DOHH2 (cell line): Measurements from ENCODE around the gene TEX2.

Experiments used
- H3F3A ChIP-seq: fragments of 200-600 bp; sonication (generic), shearing (Covaris generic); 2 replicates; pipeline ENCODE4 v1.6.0; 2016; ENCODE audit warnings: antibody characterized with exemption, mild to moderate bottlenecking; ENCODE audit not compliant: control insufficient read depth, insufficient read depth
- H3K27ac ChIP-seq: fragments of 200-600 bp; sonication (generic); 2 replicates; pipeline ENCODE4 v1.5.1; 2014; ENCODE audit warnings: low read depth, mild to moderate bottlenecking, low read length, moderate library complexity
- H3K27me3 ChIP-seq: fragments of 200-600 bp; sonication (generic); 2 replicates; pipeline ENCODE4 v1.6.1; 2014; ENCODE audit warnings: mild to moderate bottlenecking, low read length, mixed read lengths; ENCODE audit not compliant: control insufficient read depth
- H3K36me3 ChIP-seq: fragments of 200-600 bp; sonication (generic); 2 replicates; pipeline ENCODE4 v1.6.1; 2014; ENCODE audit warnings: mild to moderate bottlenecking, low read length, moderate library complexity, mixed read lengths; ENCODE audit not compliant: control insufficient read depth
- H3K4me1 ChIP-seq: fragments of 200-600 bp; sonication (generic); 2 replicates; pipeline ENCODE4 v1.6.1; 2014; ENCODE audit warnings: mild to moderate bottlenecking, low read length, mixed read lengths; ENCODE audit not compliant: control insufficient read depth
- H3K4me2 ChIP-seq: fragments of 200-600 bp; sonication (generic); 2 replicates; pipeline ENCODE4 v1.6.0; 2014; ENCODE audit warnings: mild to moderate bottlenecking, low read length, moderate library complexity
- H3K4me3 ChIP-seq: fragments of 200-600 bp; sonication (generic); 2 replicates; pipeline ENCODE4 v1.5.1; 2014; ENCODE audit warnings: mild to moderate bottlenecking, low read length, mixed read lengths
- H3K79me2 ChIP-seq: fragments of 200-600 bp; sonication (generic); 2 replicates; pipeline ENCODE4 v1.6.1; 2014; ENCODE audit warnings: mild to moderate bottlenecking, low read length, mixed read lengths; ENCODE audit not compliant: control insufficient read depth
- H3K9me2 ChIP-seq: fragments of 200-600 bp; sonication (generic); replicated peaks from 2 replicates; pipeline ENCODE4 v1.6.1; 2014; ENCODE audit warnings: mild to moderate bottlenecking, low read length, mixed read lengths; ENCODE audit not compliant: control insufficient read depth
- H3K9me3 ChIP-seq: fragments of 200-600 bp; sonication (generic); 2 replicates; pipeline ENCODE4 v1.6.1; 2014; ENCODE audit warnings: antibody characterized with exemption, low read length, mixed read lengths; ENCODE audit not compliant: control insufficient read depth, insufficient read depth
- H4K20me1 ChIP-seq: fragments of 200-600 bp; sonication (generic); 2 replicates; pipeline ENCODE4 v1.6.0; 2014; ENCODE audit warnings: low read depth, mild to moderate bottlenecking, antibody characterized with exemption, low read length, moderate library complexity; ENCODE audit not compliant: control insufficient read depth, insufficient read depth
- CTCF ChIP-seq: fragments of 200-600 bp; sonication (generic); IDR thresholded peaks from one replicate; pipeline ENCODE4 v1.5.1; 2014; ENCODE audit warnings: antibody characterized with exemption, mild to moderate bottlenecking, low read depth, low read length; ENCODE audit not compliant: poor library complexity, severe bottlenecking
- EZH2phosphoT487 ChIP-seq: fragments of 200-600 bp; sonication (generic); IDR thresholded peaks from 2 replicates; pipeline ENCODE4 v1.6.1; 2017; ENCODE audit warnings: borderline replicate concordance, mild to moderate bottlenecking, antibody characterized with exemption, low read length, moderate library complexity, mixed read lengths

TEX2 gene

GRCh38 chr17:64156670-64157069 is 106.4 kb downstream of the TEX2 start:
- Histone ChIP-seq H3K27ac (no peak overlapping the region), H3K27me3 (no peaks in the 10 kb centered on the region), H3K79me2 (no peaks in the 10 kb centered on the region), H3K9me2 (no peaks in the 10 kb centered on the region), H3K4me3 (no peak overlapping the region), H3K4me2 (no peak overlapping the region), H3K9me3 (no peaks in the 10 kb centered on the region), H4K20me1 (no peaks in the 10 kb centered on the region; the same call in 1 of the 2 replicates), H3F3A (0 out of 2 replicates have a peak, but pooled peaks cover 1% of the 10 kb centered on the region), H3K36me3 (peaks cover 5% of the 10 kb centered on the region; the same call in 1 of the 2 replicates), H3K4me1 (no peaks in the 10 kb centered on the region)
- TF ChIP-seq EZH2phosphoT487 = no peak

GRCh38 chr17:64155751-64156544 is 107.1 kb downstream of the TEX2 start:
- Histone ChIP-seq H3F3A (0 out of 2 replicates have a peak, but pooled peaks cover 4% of the 10 kb centered on the region), H3K4me1 (no peaks in the 10 kb centered on the region), H3K79me2 (no peaks in the 10 kb centered on the region), H3K27me3 (no peaks in the 10 kb centered on the region), H3K27ac (no peak overlapping the region), H3K4me2 (no peak overlapping the region), H3K4me3 (no peak overlapping the region), H3K9me2 (no peaks in the 10 kb centered on the region), H4K20me1 (no peaks in the 10 kb centered on the region; the same call in 1 of the 2 replicates), H3K36me3 (peaks cover 5% of the 10 kb centered on the region; the same call in 1 of the 2 replicates), H3K9me3 (no peaks in the 10 kb centered on the region)
- TF ChIP-seq CTCF = no peak
- TF ChIP-seq EZH2phosphoT487 = no peak

GRCh38 chr17:64155129-64155528 is 107.9 kb downstream of the TEX2 start:
- H3K79me2 ChIP-seq = no peaks in the 10 kb centered on the region
- H3K4me3 ChIP-seq = no peak overlapping the region
- TF ChIP-seq EZH2phosphoT487 (no peak), CTCF (no peak)
- H3F3A ChIP-seq = peaks cover 8% of the 10 kb centered on the region; the same call in 1 of the 2 replicates
- H3K36me3 ChIP-seq = peaks cover 8% of the 10 kb centered on the region; the same call in 1 of the 2 replicates
- H4K20me1 ChIP-seq = no peaks in the 10 kb centered on the region; the same call in 1 of the 2 replicates
- H3K9me3 ChIP-seq = no peaks in the 10 kb centered on the region
- H3K27me3 ChIP-seq = no peaks in the 10 kb centered on the region
- H3K9me2 ChIP-seq = no peaks in the 10 kb centered on the region
- H3K4me2 ChIP-seq = no peak overlapping the region
- no peak overlapping the region for H3K27ac ChIP-seq
- no peaks in the 10 kb centered on the region for H3K4me1 ChIP-seq

GRCh38 chr17:64154717-64155116 is 108.3 kb downstream of the TEX2 start:
- H3K36me3 ChIP-seq = peaks cover 9% of the 10 kb centered on the region; the same call in 1 of the 2 replicates
- TF ChIP-seq EZH2phosphoT487 (no peak), CTCF (no peak)
- H3K4me1 ChIP-seq = no peaks in the 10 kb centered on the region
- H3K4me3 ChIP-seq = no peak overlapping the region
- peaks cover 12% of the 10 kb centered on the region for H3F3A ChIP-seq
- no peak overlapping the region for H3K27ac ChIP-seq
- no peaks in the 10 kb centered on the region; the same call in 1 of the 2 replicates for H4K20me1 ChIP-seq
- H3K27me3 ChIP-seq = no peaks in the 10 kb centered on the region
- H3K4me2 ChIP-seq = no peak overlapping the region
- no peaks in the 10 kb centered on the region for H3K9me2 ChIP-seq
- H3K79me2 ChIP-seq = no peaks in the 10 kb centered on the region
- H3K9me3 ChIP-seq = no peaks in the 10 kb centered on the region
